Astrocyte of the cerebellum (primary cell): ENCODE results near the gene MBOAT7.

Experiments used
- DNase-seq: peaks from one replicate; pipeline ENCODE4 v3.0.0-alpha.2; 2011; ENCODE audit warnings: low read depth
- H3K4me3 ChIP-seq: 2 replicates; pipeline ENCODE4 v1.5.1; 2011; ENCODE audit warnings: mild to moderate bottlenecking, low read depth, low read length, moderate library complexity
- CTCF ChIP-seq: IDR thresholded peaks from 2 replicates; pipeline ENCODE4 v1.5.1; 2012; ENCODE audit warnings: low read length, low read depth, moderate library complexity, mild to moderate bottlenecking; ENCODE audit errors: missing control alignments
- in situ Hi-C: cut with HindIII; loops from 2 replicates; pipeline ENCODE4 v1.10.0; 2017; ENCODE audit warnings: low sequenced_read_pairs

Gene MBOAT7

GRCh38 chr19:54152267-54152666 is 37.1 kb downstream of the MBOAT7 start:
- no peak overlapping the region for H3K4me3 ChIP-seq
- in situ Hi-C loops: no loop called here
- DNase-seq: no peak
- TF ChIP-seq CTCF: no peak

- no peak for TF ChIP-seq CTCF
- no peak for DNase-seq
- H3K4me3 ChIP-seq: no peak overlapping the region
- in situ Hi-C loops: no loop called here
These were observed 37.9 kb downstream of the MBOAT7 start for GRCh38 chr19:54151362-54152035.

GRCh38 chr19:54149021-54149812 is 40.2 kb downstream of the MBOAT7 start:
- no peak for DNase-seq
- no peak for TF ChIP-seq CTCF
- no peak overlapping the region for H3K4me3 ChIP-seq
- in situ Hi-C loops: no loop called here

GRCh38 chr19:54148158-54148557 is 41.2 kb downstream of the MBOAT7 start:
- TF ChIP-seq CTCF: no peak
- no peak for DNase-seq
- no peak overlapping the region for H3K4me3 ChIP-seq
- in situ Hi-C loops: no loop called here

GRCh38 chr19:54147676-54148075 is 41.7 kb downstream of the MBOAT7 start:
- H3K4me3 ChIP-seq: no peak overlapping the region
- no peak for TF ChIP-seq CTCF
- in situ Hi-C loops: no loop called here
- DNase-seq: no peak

GRCh38 chr19:54145541-54146158 is 43.7 kb downstream of the MBOAT7 start:
- TF ChIP-seq CTCF: no peak
- no peak overlapping the region for H3K4me3 ChIP-seq
- in situ Hi-C loops: no loop called here
- DNase-seq: no peak
